GM23338 (cell line): ENCODE data around the gene ADAMTS19. TPM values are rescaled to one million over a fixed set of nuclear protein-coding genes. Genes with fewer than 3 reads are reported as not detected.

Experiments used
- ATAC-seq: fragments of 200-7000 bp; cut with Tn5 transposase; 3 replicates; pipeline ENCODE4 v1.9.1; 2020
- DNase-seq: peaks from one replicate; pipeline ENCODE4 v3.0.0-alpha.2; 2015; ENCODE audit warnings: low spot score
- H2AFZ ChIP-seq: fragments of 200-600 bp; sonication (generic); 2 replicates; pipeline ENCODE4 v1.8.0; 2016; ENCODE audit warnings: antibody characterized with exemption, mild to moderate bottlenecking, moderate library complexity
- H3F3A ChIP-seq: fragments of 200-600 bp; sonication (generic); replicated peaks from 2 replicates; pipeline ENCODE4 v1.8.0; 2017; ENCODE audit warnings: antibody characterized with exemption, mixed run types, low read depth
- H3K27ac ChIP-seq: fragments of 200-600 bp; sonication (generic); 2 replicates; pipeline ENCODE4 v1.6.1; 2016; ENCODE audit warnings: low read depth
- H3K27me3 ChIP-seq: fragments of 200-600 bp; sonication (generic); 2 replicates; pipeline ENCODE4 v1.8.0; 2016; ENCODE audit warnings: mild to moderate bottlenecking, mixed run types, moderate library complexity; ENCODE audit not compliant: insufficient read depth
- H3K36me3 ChIP-seq: fragments of 200-600 bp; sonication (generic); 2 replicates; pipeline ENCODE4 v1.8.0; 2016; ENCODE audit warnings: mild to moderate bottlenecking; ENCODE audit not compliant: insufficient read depth
- H3K4me1 ChIP-seq: fragments of 200-600 bp; sonication (generic); 2 replicates; pipeline ENCODE4 v1.8.0; 2016; ENCODE audit warnings: mild to moderate bottlenecking, moderate library complexity; ENCODE audit not compliant: insufficient read depth
- H3K4me2 ChIP-seq: fragments of 200-600 bp; sonication (generic); 2 replicates; pipeline ENCODE4 v1.7.1; 2017; ENCODE audit warnings: mixed run types
- H3K4me3 ChIP-seq: fragments of 200-600 bp; sonication (generic); 2 replicates; pipeline ENCODE4 v1.6.1; 2016; ENCODE audit warnings: mixed run types
- H3K79me2 ChIP-seq: fragments of 200-600 bp; sonication (generic); replicated peaks from 2 replicates; pipeline ENCODE4 v1.8.0; 2017; ENCODE audit warnings: mild to moderate bottlenecking; ENCODE audit not compliant: insufficient read depth
- H3K9me2 ChIP-seq: fragments of 200-600 bp; sonication (generic); 2 replicates; pipeline ENCODE4 v1.8.0; 2017; ENCODE audit not compliant: insufficient read depth
- H4K20me1 ChIP-seq: fragments of 200-600 bp; sonication (generic); replicated peaks from 2 replicates; pipeline ENCODE4 v1.8.0; 2017; ENCODE audit warnings: mild to moderate bottlenecking; ENCODE audit not compliant: insufficient read depth
- H3K27ac Mint-ChIP-seq: 2 replicates; pipeline ENCODE4 v1.8.0; 2020; ENCODE audit warnings: inconsistent platforms, mild to moderate bottlenecking, moderate library complexity, mixed read lengths
- H3K27me3 Mint-ChIP-seq: 3 replicates; pipeline ENCODE4 v1.8.0; 2022; ENCODE audit warnings: low read depth, mild to moderate bottlenecking, moderate library complexity, mixed read lengths, inconsistent platforms; ENCODE audit not compliant: insufficient read depth, poor library complexity
- H3K36me3 Mint-ChIP-seq: 3 replicates; pipeline ENCODE4 v1.8.0; 2021; ENCODE audit warnings: low read depth, mild to moderate bottlenecking, inconsistent platforms, moderate library complexity, mixed read lengths
- H3K4me1 Mint-ChIP-seq: 3 replicates; pipeline ENCODE4 v1.8.0; 2020; ENCODE audit warnings: mild to moderate bottlenecking, inconsistent platforms, mixed read lengths
- H3K4me3 Mint-ChIP-seq: 3 replicates; pipeline ENCODE4 v1.8.0; 2021; ENCODE audit warnings: moderate library complexity, mild to moderate bottlenecking, inconsistent platforms, mixed read lengths
- H3K9me3 Mint-ChIP-seq: 3 replicates; pipeline ENCODE4 v1.8.0; 2020; ENCODE audit warnings: moderate library complexity, mild to moderate bottlenecking, inconsistent platforms, mixed read lengths
- CREB1 ChIP-seq: fragments of 250-450 bp; sonication (Bioruptor Pico); IDR thresholded peaks from 2 replicates; pipeline ENCODE4 v1.5.0; 2020; ENCODE audit warnings: low read depth, mild to moderate bottlenecking, moderate library complexity
- CTCF ChIP-seq, 2 experiments: fragments of 200-600 bp in 1 of 2; sonication (generic) in 1 of 2; conservative IDR thresholded peaks; 2 replicates each; pipeline versions ENCODE4 v1.5.1 to v1.6.1; 2016 to 2017; ENCODE audit warnings: antibody characterized with exemption in 2 of 2, low read depth in 2 of 2, mild to moderate bottlenecking in 2 of 2, moderate library complexity in 1 of 2
- ETS1 ChIP-seq: IDR thresholded peaks from 2 replicates; pipeline ENCODE4 v1.6.1; 2016; ENCODE audit warnings: antibody characterized with exemption
- EZH2 ChIP-seq: fragments of 200-600 bp; sonication (generic); IDR thresholded peaks from one replicate; pipeline ENCODE4 v1.8.0; 2017; ENCODE audit warnings: antibody characterized with exemption, mild to moderate bottlenecking, low read depth; ENCODE audit not compliant: unreplicated experiment
- EZH2phosphoT487 ChIP-seq: fragments of 200-600 bp; sonication (generic); IDR thresholded peaks from one replicate; pipeline ENCODE4 v1.8.1; 2018; ENCODE audit warnings: antibody characterized with exemption; ENCODE audit not compliant: unreplicated experiment
- JUNB ChIP-seq: IDR thresholded peaks from one replicate; pipeline ENCODE4 v1.6.1; 2016; ENCODE audit warnings: antibody characterized with exemption; ENCODE audit not compliant: unreplicated experiment
- NANOG ChIP-seq: IDR thresholded peaks from 2 replicates; pipeline ENCODE4 v1.6.1; 2016; ENCODE audit warnings: antibody characterized with exemption, borderline replicate concordance
- POLR2AphosphoS5 ChIP-seq: IDR thresholded peaks from 2 replicates; pipeline ENCODE4 v1.6.1; 2016; ENCODE audit warnings: antibody characterized with exemption, low read depth
- REST ChIP-seq: IDR thresholded peaks from one replicate; pipeline ENCODE4 v1.6.1; 2018; ENCODE audit warnings: antibody characterized with exemption; ENCODE audit not compliant: unreplicated experiment
- ZNF114 ChIP-seq: fragments of 250-450 bp; sonication (Bioruptor Pico); IDR thresholded peaks from 2 replicates; pipeline ENCODE4 v1.5.0; 2020; ENCODE audit warnings: mild to moderate bottlenecking, moderate library complexity
- ZNF331 ChIP-seq: fragments of 250-450 bp; sonication (Bioruptor Pico); IDR thresholded peaks from 2 replicates; pipeline ENCODE4 v1.5.0; 2020; ENCODE audit warnings: low read depth, mild to moderate bottlenecking, moderate library complexity
- ZNF462 ChIP-seq: fragments of 250-450 bp; sonication (Bioruptor Pico); IDR thresholded peaks from 2 replicates; pipeline ENCODE4 v1.5.0; 2020; ENCODE audit warnings: mild to moderate bottlenecking, moderate library complexity
- polyA plus RNA-seq: library from polyadenylated mRNA; unstranded; fragments of >200 nt; fragmentation: Nextera tagmentation; extraction: Ambion mirVana; gene quantifications from 2 replicates; pipeline ENCODE4 v1.2.1, GENCODE V29; 2016
- total RNA-seq: library from RNA; depleted of rRNA; stranded (reverse); fragments of >200 nt; shearing (Covaris generic); gene quantifications from 2 replicates; pipeline ENCODE4 v1.2.3, GENCODE V29; 2014

Gene ADAMTS19
- total and polyA plus RNA-seq, 2 experiments from 2014 or later, result 6.0 to 27.4 TPM

- Mint-ChIP-seq H3K9me3 (no peaks in the 10 kb centered on the region), H3K36me3 (no peaks in the 10 kb centered on the region), H3K27me3 (peaks cover 3% of the 10 kb centered on the region), H3K27ac (no peak overlapping the region), H3K4me1 (peaks cover 11% of the 10 kb centered on the region), H3K4me3 (no peak overlapping the region)
- no peaks in the 10 kb centered on the region for H3F3A ChIP-seq
- no peaks in the 10 kb centered on the region for H3K79me2 ChIP-seq
- no peak overlapping the region for H3K4me2 ChIP-seq
- H3K4me1 ChIP-seq, result 0 out of 2 replicates have a peak, but pooled peaks cover 3% of the 10 kb centered on the region
- no peak overlapping the region for H2AFZ ChIP-seq
- H3K4me3 ChIP-seq, result no peak overlapping the region
- no peak for TF ChIP-seq CTCF (conservative IDR thresholded peaks at IDR 0.05; ENCODE audit: low read depth in 2 of 2)
- TF ChIP-seq ZNF331 (CRISPR knock-in tag), result no peak
- no peak for TF ChIP-seq CREB1 (CRISPR knock-in tag)
- no peak for TF ChIP-seq EZH2phosphoT487
- TF ChIP-seq ZNF114, result no peak
- TF ChIP-seq ZNF462 (CRISPR knock-in tag), result no peak
- TF ChIP-seq REST, result no peak
- TF ChIP-seq EZH2, result no peak
- TF ChIP-seq JUNB, result no peak
- no peak for TF ChIP-seq NANOG
- no peak for TF ChIP-seq POLR2AphosphoS5
- TF ChIP-seq ETS1, result no peak
- H3K36me3 ChIP-seq, result no peaks in the 10 kb centered on the region; the same call in 1 of the 2 replicates
- H3K27me3 ChIP-seq, result no peaks in the 10 kb centered on the region
- H3K27ac ChIP-seq, result no peak overlapping the region
- no peak for ATAC-seq
- no peak for DNase-seq
- no peaks in the 10 kb centered on the region for H3K9me2 ChIP-seq
- H4K20me1 ChIP-seq, result no peaks in the 10 kb centered on the region
These were observed 279.7 kb downstream of the ADAMTS19 start for GRCh38 chr5:129739773-129740172.
